ENCODE results near the gene GHRH.

DNA sequence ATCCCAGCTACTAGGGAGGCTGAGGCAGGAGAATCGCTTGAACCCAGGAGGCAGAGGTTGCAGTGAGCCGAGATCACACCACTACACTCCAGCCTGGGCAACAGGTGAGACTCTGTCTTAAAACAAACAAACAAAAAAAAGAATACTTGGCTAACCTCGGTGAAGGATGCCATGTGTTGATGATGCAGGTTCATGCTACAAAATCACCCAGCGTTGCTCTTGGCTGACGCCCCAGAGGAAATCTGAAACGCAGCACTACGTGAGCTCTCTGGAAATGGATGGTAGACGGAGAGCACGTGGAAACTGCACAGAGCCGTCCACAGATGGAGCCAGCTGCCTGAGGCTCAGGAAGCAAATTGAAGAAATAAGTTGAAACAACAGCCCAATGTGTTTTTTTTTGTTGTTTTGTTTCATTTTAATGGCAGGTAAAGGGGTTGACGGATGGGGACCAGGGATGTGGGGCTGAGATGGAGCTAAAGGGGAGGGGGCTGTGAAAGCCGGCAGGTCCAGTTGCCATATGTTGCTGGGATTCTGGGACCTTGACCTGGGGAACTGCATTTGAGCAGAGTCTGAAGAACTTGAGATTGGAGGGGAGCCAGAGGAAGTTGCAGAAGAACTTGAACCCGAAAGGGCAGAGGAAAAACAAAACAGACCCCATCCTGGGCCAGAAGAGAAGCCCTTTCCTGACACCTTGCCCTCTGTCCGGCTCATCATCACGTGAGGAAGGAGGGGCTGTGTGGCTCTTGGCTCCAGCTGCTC is 15.1 kb upstream of the GHRH start:
- TF ChIP-seq CTCF (IDR thresholded peaks at IDR 0.05) (no peak; the same call in 1 of the 2 replicates), SIN3A (IDR thresholded peaks at IDR 0.05; ENCODE audit: borderline replicate concordance, insufficient read depth, low read depth, low read length) (no peak), POLR2AphosphoS5 (IDR thresholded peaks at IDR 0.05; ENCODE audit: low read depth, low read length) (no peak), TCF7L2 (IDR thresholded peaks at IDR 0.05; ENCODE audit: low read depth, low read length) (no peak), REST (IDR thresholded peaks at IDR 0.05; ENCODE audit: insufficient read depth in 1 of 2, low read depth in 2 of 2, low read length in 1 of 2) (no peak)
